WTC11 (cell line): ENCODE measurements around the gene TMEM236.

Experiments
- ATF3 ChIP-seq: sonication (generic); formaldehyde crosslinking; conservative IDR thresholded peaks from 2 replicates; pipeline ENCODE4 v1.8.1; 2022; ENCODE audit warnings: mild to moderate bottlenecking, missing genetic modification reagents
- CBFB ChIP-seq: sonication (generic); formaldehyde crosslinking; IDR thresholded peaks from 2 replicates; pipeline ENCODE4 v1.8.1; 2022; ENCODE audit warnings: mild to moderate bottlenecking, low read depth, missing genetic modification reagents
- CTCF ChIP-seq: fragments of 200-600 bp; IDR thresholded peaks from 2 replicates; pipeline ENCODE4 v1.8.0; 2022; ENCODE audit warnings: antibody characterized with exemption
- ZMAT4 ChIP-seq: fragments of 250-450 bp; sonication (Bioruptor Pico); IDR thresholded peaks from 2 replicates; pipeline ENCODE4 v1.9.0; 2021; ENCODE audit warnings: mild to moderate bottlenecking

GRCh38 chr10:17787087-17787961 lies 35.3 kb downstream of the TMEM236 start:
- TF ChIP-seq ZMAT4 (CRISPR knock-in tag) (no peak), ATF3 (CRISPR knock-in tag) (no peak), CTCF (no peak), CBFB (CRISPR knock-in tag) (no peak)
